ENCODE measurements around the gene WWOX.

GRCh38 chr16:78822509-78822908 is 723.1 kb downstream of the WWOX start:
- TF ChIP-seq CTCF (IDR thresholded peaks at IDR 0.05) (no peak), POLR2A (IDR thresholded peaks at IDR 0.05) (no peak), EP300 (IDR thresholded peaks at IDR 0.05) (no peak), POLR2AphosphoS5 (IDR thresholded peaks at IDR 0.05) (no peak)
